ENCODE data around the gene LRRC42.

Gene LRRC42

GRCh38 chr1:53957194-53957818, 11.2 kb downstream of the LRRC42 start:
- TF ChIP-seq CTCF (IDR thresholded peaks at IDR 0.05) = no peak
- no peak for DNase-seq (ENCODE audit: low spot score)
- peak overlapping the region in 1 of 2 donors; percentile 28 for H3K27ac ChIP-seq
- no peak overlapping the region for H3K4me3 ChIP-seq

GRCh38 chr1:53959664-53960250, 13.6 kb downstream of the LRRC42 start:
- H3K27ac ChIP-seq = no peak overlapping the region
- no peak for TF ChIP-seq CTCF (IDR thresholded peaks at IDR 0.05)
- no peak for DNase-seq (ENCODE audit: low spot score)
- H3K4me3 ChIP-seq = no peak overlapping the region

GRCh38 chr1:53962395-53962794, 16.2 kb downstream of the LRRC42 start:
- no peak for DNase-seq (ENCODE audit: low spot score)
- no peak for TF ChIP-seq CTCF (IDR thresholded peaks at IDR 0.05)

GRCh38 chr1:53963460-53963859, 17.3 kb downstream of the LRRC42 start:
- Histone ChIP-seq H3K4me3 (no peak overlapping the region), H3K27ac (no peak overlapping the region)
- DNase-seq (ENCODE audit: low spot score) = no peak
- no peak for TF ChIP-seq CTCF (IDR thresholded peaks at IDR 0.05)

More at GRCh38 chr1:53962395-53962794, 16.2 kb downstream of the LRRC42 start:
- Histone ChIP-seq H3K4me3 (no peak overlapping the region), H3K27ac (no peak overlapping the region)

- no peak overlapping the region for H3K4me3 ChIP-seq
- no peak for DNase-seq (ENCODE audit: low spot score)
- no peak for TF ChIP-seq CTCF (IDR thresholded peaks at IDR 0.05)
- no peak overlapping the region for H3K27ac ChIP-seq
Observed at GRCh38 chr1:53964109-53964508, 18.0 kb downstream of the LRRC42 start.

- H3K27ac ChIP-seq = no peak overlapping the region
- no peak for TF ChIP-seq CTCF (IDR thresholded peaks at IDR 0.05)
- no peak for DNase-seq (ENCODE audit: low spot score)
- H3K4me3 ChIP-seq = no peak overlapping the region
Observed at GRCh38 chr1:53966794-53967193, 20.6 kb downstream of the LRRC42 start.
